HG02870 (cell line): ENCODE data around the gene MIER2.

Source experiments
- ATAC-seq: cut with Tn5 transposase; IDR thresholded peaks from one replicate; pipeline ENCODE4 v1.9.1; 2021; ENCODE audit warnings: mild to moderate bottlenecking, moderate library complexity; ENCODE audit not compliant: unreplicated experiment

Gene MIER2

GRCh38 chr19:334296-335071, 10.1 kb downstream of the MIER2 start:
- ATAC-seq, result no peak

DNA sequence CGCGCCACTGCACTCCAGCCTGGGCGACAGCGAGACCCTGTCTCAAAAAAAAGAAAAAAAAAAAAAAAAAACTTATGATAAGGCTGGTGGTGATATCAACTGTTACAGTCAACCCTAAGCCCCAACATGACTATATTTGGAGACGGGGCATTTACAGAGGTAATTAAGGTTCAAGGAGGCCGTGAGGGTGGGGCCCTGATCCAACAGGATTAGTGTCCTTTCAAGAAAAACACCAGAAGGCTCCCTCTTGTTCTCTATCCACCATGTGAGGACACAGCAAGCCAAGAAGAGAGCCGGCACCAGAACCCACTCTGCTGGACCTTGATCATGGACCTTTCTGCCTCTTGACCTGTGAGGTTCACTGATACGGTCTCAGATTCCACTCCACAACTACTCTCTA, 14.1 kb downstream of the MIER2 start:
- no peak for ATAC-seq

GRCh38 chr19:329876-330275, 14.7 kb downstream of the MIER2 start:
- ATAC-seq, result no peak

DNA sequence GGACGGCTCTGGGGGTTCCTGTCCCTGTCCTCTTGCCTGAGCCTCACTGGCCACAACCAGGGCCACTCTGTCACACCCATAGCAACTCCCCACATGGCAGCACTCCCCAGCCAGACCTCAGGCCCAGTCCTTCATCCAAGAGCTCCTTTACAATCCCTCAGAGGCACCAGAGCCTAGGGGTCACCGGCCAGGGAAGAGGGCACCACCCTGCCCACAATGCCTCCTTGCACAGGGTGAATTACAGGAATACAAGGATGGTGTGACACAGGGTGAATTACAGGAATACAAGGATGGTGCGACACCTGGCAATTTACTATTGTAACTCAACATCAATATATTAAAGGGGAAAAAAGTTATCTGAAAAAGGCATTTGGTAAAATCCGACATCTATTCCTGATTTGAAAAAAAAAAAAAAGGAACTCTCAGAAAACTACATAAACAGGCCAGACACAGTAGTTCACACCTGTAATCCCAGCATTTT, 16.5 kb downstream of the MIER2 start:
- no peak for ATAC-seq

DNA sequence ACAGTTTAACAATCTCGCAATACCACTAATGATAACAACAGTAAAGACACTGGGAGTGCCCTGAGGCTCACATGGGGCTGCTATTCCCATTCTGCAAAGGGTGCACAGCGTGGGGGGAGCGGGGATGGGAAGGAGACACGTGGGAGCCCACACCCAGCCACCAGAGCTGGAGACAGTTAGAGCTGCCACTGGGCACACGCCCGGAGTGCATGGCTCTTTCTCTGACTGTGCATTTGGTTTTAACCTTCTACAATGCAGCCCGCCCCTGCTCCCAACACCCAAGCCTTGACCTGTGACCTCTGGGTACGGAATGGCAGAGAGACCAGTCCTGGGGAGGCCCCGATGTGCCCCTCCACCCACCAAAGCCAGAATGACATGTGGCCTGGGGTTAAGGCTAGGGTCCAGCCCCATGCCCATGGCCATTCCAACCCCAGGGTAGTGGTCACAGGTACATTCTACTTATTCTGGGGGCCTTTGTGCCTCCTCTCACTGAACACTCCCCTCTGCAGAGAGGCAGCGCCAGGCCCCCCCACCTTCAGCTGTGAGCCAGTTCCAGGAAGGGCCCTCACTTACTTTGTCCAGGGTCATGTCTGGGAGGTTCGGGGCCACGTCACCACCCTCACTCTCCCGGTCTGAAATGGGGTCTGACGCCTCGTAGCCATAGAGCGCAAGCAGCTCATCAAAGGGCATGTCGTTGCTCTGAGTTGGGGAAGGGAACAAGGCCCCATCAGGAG, 17.1 kb downstream of the MIER2 start:
- no peak for ATAC-seq

GRCh38 chr19:326871-327270, 17.7 kb downstream of the MIER2 start:
- ATAC-seq, result no peak

- ATAC-seq, result no peak
Measured at GRCh38 chr19:325937-326565, 18.5 kb downstream of the MIER2 start.

- no peak for ATAC-seq
Measured at GRCh38 chr19:325173-325936, 19.2 kb downstream of the MIER2 start.

DNA sequence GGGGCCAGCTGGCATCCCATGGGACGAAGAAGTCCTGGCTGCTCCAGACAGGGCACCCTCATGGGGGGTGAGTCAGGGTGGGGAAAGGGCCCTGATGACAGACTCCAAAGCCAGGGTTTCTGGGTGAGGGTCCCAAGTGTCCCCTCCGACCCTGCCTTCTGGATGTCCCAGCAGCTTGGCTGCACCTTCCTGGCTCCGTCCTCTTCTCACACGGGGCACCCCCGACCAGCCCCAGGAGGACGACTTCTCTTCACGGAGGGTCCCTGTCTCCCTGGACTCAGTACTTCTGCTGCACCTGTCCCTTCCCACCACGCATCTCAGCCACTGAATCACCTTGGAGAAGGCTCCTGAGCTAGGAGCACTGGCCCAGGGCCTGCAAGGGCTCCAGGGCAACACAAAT, 19.9 kb downstream of the MIER2 start:
- ATAC-seq, result no peak

DNA sequence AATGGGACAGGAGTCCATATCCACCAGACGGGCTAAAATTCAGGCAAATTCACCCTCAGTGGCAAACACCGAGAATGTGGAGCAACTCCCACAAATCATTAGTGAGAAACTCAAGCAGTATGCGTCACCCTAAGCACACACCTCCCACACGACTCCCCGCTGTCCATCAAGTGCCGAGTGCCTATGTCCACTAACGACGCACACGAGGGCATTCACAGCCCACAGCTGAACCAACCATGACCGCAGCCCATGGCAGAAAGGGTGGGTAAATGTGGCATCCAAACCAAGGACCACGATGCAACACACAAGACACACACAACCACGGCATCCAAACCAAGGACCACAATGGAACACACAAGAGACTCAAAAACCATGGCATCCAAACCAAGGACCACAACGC, 22.0 kb downstream of the MIER2 start:
- no peak for ATAC-seq

DNA sequence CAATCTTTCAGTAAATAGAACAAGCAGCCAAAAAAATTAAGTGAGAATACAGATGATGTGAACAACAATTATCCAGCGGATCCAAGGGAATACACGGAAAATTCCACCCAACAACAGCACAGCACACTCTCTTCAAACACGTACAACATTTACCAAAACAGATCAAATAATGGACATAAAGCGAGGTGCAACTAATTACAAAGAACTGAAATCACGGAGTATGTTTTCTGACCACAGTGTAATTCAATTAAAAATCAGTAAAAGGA, 26.2 kb downstream of the MIER2 start:
- no peak for ATAC-seq

DNA sequence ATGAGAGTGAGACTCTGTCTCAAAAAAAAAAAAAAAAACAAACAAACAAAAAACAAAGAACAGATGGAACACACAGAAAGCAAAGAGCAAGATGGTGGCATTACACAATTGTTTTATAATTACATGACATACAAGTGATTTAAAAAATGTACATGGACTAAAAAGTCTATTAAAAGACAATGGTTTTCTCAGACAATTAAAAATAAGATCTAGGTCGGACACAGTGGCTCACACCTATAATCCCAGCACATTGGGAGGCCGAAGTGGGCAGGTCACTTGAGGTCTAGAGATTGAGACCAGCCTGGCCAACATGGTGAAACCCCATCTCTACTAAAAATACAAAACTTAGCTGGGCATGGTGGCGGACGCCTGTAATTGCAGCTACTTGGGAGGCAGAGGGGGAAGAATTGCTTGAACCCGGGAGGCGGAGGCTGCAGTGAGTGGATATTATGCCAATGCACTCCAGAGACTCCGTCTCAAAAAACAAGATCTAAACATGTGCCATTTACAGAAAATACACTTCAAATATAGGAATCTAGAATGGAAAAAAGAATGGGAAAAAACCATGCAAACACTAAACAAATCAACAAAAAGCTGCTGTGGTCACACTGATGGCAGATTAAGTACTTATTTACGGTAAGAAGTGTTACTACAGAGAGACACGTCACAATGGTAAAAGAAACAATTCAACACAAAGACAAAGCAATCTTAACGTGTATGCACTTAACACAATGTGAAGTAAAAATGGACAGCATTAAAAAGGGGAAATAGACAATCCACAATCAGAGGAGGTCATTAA, 26.7 kb downstream of the MIER2 start:
- no peak for ATAC-seq

DNA sequence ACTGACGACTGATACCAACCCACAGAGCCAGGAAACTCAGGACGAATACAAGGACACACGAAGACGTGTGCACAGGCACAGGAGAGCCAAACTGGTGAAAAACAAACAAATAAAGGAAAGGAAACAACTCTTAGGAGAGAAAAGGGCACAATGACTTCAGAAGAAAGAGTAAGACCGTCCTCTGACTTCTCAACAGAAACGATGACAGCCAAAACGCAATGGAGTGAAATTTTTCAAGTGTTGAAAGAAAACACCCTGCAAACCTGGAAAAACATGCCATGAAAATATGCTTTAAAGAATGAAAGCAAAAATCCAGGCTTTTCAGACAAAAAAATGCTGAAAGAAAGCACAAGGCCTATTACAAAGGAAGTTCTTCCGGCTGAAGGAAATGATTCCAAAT, 28.8 kb downstream of the MIER2 start:
- ATAC-seq, result no peak

DNA sequence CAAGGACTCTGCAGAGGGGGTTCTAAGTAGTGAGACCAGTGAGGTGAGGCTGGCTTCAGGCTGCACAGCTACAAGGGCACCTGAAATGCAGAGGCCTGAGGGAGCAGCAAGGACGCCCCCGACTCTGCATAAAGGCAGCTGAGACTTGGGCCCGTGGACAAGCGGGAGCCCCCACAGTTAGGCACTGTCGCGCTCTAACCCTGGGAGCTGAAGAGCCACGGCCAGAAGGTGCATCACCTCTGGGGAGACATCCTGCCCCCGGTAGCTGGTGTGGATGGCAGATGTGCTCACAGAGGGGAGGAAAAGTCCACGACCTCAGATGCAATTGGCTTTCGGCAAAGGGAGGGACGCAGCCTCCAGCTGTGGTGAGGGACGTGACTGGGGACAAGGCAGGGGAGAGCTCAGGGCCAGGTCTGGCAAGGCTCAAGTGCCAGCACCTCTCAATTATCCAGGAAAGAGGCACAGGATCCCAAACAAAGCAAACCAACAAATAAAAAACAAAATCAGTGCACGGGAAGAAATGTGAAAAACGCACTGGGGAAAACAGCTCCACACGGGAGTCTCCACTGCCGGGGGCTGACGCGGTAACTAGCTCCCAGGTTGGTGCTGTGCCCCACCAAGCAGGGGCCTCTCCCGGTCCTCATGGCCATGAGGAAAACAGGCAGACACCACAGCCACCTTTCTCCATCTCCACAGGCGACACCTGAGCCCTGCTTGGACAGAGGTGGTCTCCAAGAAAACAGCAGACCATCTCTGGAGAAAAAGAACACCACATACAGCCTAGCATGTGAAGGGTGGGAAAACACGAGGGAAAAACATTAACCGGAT, 30.4 kb downstream of the MIER2 start:
- no peak for ATAC-seq

DNA sequence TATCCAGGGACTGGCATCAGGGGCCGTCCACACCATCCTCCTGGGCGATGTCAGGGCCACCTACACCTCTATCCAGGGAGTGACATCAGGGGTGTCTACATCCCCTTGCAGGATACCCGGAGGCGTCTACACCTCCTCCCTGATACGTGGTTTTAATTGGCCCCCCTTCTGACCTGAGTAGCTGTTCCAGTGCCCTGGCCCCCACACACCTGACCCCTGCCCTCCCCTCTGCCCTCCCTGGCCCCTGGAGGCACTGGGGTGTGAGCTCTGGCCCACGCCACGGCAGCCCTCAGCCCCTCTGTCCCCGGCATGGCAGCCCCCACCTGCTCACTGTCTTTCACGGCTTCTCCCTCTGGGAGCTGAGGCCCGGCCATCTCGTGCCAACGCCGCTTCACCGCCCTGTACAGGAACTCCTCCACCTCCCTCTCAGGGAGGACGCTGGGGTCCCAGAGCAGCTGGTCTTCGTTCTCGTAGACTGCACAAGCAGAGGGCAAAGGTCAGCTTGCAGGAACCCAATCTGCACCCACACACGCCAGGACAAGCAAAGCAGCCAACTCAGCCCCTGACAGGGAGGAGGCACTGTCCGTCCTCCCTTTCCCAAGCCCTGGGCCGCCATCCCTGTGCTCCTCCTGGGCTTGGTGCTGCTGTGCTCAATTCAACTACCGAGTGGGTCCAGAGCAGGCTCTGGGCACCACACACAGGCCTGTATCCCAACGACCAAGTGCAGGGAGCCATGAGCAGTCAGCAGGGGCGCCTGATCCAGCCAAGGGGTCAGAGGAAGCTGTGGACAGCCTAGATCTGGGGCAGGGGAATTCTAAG, 31.2 kb downstream of the MIER2 start:
- no peak for ATAC-seq

DNA sequence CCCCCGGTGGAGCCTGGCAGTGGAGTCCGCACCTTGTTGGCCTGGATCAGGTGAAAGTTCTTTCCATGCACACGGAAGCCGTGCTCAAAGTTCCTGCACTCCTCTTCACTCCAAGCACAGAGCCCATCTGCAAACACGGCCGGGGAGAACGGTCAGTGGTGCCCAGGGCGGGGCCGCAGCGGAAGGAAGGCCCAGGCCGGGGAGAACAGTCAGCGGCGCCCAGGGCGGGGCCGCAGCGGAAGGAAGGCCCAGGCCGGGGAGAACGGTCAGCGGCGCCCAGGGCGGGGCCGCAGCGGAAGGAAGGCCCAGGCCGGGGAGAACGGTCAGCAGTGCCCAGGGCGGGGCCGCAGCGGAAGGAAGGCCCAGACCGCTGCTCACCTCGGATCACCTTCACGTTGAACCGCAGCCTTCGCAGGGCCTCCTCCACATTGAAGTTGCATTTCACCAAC, 32.8 kb downstream of the MIER2 start:
- ATAC-seq, result no peak

- ATAC-seq, result no peak
Measured at GRCh38 chr19:310781-311496, 33.7 kb downstream of the MIER2 start.

DNA sequence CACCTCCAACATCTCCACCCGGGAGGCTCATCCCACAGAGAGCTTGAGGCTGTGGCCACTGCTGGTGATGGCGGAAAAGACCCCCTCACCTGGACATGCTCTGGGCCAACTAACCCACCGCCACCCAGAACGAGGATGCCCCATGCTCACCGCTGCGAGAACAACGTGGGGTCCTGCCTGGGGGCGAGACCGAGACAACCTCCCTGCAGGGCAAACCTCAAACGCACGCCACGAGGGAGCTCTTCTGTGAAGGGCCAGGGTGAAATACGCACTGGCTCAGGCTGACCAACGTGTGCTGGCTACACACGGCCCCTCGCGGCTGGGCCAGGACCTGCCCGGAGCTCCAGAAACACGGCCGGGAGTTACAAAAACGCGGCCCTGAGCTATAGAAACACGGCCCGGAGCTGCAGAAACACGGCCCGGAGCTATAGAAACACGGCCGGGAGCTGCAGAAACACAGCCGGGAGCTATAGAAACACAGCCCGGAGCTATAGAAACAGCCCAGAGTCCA, 34.4 kb downstream of the MIER2 start:
- no peak for ATAC-seq
